ENCODE data around the gene PRKCH.

DNA sequence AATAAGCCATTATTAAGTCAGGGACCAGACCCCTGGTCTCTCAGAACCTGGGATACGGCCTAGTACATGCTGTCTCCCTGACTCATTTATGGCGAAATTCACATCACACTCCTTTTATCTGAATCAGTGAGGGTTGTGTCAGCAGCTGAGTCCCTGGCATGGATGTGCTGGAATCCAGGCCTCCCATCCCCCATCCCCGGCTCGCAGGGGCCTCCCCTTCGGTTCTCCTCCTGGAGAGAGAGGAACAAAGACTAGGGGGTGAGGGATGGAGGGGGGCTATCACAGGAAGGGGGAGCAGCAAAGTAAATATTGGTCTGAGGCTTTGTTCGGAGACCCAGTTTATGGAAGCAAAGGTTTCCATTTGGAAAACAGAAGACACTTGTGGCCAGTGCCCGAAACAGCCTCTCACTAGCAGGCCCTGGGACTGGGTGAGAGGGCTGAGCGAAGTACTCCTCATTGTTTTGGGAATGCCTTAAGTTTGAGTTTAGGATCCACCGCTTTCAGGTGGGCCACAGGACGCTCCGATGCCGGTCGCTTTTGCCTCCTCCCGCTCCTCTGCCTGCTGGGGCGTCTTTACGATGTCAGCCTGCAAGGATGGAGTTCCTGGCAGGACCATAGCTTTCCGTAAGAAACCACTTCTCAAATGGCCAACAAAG is 145.0 kb downstream of the PRKCH start:
- TF ChIP-seq, protein P1, sequence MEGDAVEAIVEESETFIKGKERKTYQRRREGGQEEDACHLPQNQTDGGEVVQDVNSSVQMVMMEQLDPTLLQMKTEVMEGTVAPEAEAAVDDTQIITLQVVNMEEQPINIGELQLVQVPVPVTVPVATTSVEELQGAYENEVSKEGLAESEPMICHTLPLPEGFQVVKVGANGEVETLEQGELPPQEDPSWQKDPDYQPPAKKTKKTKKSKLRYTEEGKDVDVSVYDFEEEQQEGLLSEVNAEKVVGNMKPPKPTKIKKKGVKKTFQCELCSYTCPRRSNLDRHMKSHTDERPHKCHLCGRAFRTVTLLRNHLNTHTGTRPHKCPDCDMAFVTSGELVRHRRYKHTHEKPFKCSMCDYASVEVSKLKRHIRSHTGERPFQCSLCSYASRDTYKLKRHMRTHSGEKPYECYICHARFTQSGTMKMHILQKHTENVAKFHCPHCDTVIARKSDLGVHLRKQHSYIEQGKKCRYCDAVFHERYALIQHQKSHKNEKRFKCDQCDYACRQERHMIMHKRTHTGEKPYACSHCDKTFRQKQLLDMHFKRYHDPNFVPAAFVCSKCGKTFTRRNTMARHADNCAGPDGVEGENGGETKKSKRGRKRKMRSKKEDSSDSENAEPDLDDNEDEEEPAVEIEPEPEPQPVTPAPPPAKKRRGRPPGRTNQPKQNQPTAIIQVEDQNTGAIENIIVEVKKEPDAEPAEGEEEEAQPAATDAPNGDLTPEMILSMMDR (IDR thresholded peaks at IDR 0.05) = no peak
- TF ChIP-seq POLR2A (IDR thresholded peaks at IDR 0.05) = no peak
